Mesenteric fat pad (tissue), 1 donor: ENCODE data around the gene HTR6. TPM values are rescaled to one million over a fixed set of nuclear protein-coding genes. Genes with fewer than 3 reads are reported as not detected.

ENCODE experiments used
- DNase-seq: peaks from one replicate; pipeline ENCODE4 v3.0.0-alpha.2; 2020; ENCODE audit warnings: low spot score
- total RNA-seq: library from RNA; stranded (reverse); fragmentation: NEBNext Ultra II Directional; extraction: Animal tissue kit (Norgen Biotek cat#: 25700); gene quantifications from one replicate; pipeline ENCODE4 v1.2.1, GENCODE V29; 2021
- donor health status: DM: yes; HTN: yes; CAD: no.

The HTR6 gene
- total RNA-seq, 1 donor from 2014 or later = not detected

DNA sequence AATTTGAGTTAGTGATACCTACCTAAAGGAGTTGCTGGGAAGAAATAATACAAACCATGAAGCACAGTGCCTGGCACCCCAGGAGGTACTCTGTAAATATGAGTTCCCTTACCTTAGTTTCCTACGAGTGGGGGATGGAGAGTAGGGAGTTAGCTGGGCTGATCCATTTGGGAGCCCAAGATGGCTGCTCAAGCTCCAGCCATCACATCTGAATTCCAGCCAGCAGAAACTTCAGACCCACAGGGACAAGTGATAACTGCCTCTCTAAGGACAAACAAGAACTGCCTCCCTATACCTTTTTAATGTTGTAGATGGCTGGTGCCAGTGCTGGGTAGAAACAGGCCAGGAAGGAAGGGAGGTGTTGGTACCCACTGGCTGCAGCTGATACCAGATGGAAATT, 22.7 kb downstream of the HTR6 start:
- no peak for DNase-seq

DNA sequence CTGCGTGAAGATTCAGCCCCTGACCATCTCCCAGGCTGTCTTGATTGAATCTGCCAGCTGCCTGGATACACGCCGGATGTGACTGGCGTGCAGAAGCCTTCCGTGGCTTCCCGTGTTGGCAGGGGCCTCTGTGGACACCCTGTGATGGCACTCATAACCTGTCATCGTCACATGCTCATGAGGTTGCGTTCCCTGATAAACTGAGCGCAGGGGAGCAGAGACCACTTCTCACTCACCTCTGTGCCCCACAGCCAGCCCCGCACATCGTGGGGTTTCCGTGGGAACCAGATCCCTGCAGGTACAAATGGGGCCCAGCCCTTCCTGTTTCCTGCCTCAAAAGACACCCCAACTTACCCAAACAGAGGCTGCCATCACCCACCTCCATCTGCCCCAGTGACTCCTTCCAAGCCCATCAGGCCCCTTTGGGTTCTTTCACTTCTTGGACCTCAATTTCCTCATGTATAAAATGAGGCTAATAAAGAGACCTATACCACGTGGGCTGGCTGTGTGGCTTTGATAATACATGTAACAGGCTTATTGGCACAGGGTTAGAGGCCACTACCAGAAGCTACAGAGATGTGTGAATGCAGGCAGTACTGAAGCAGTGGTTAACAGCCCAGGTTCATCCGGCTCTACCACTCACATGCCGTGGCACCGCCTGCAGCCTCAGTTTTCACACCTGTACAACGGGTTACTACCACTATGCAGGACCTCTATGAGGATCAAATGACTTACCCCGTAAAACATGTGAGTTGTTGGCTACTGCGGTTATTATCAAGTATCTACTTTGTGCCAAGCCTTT, 23.6 kb downstream of the HTR6 start:
- no peak for DNase-seq

DNA sequence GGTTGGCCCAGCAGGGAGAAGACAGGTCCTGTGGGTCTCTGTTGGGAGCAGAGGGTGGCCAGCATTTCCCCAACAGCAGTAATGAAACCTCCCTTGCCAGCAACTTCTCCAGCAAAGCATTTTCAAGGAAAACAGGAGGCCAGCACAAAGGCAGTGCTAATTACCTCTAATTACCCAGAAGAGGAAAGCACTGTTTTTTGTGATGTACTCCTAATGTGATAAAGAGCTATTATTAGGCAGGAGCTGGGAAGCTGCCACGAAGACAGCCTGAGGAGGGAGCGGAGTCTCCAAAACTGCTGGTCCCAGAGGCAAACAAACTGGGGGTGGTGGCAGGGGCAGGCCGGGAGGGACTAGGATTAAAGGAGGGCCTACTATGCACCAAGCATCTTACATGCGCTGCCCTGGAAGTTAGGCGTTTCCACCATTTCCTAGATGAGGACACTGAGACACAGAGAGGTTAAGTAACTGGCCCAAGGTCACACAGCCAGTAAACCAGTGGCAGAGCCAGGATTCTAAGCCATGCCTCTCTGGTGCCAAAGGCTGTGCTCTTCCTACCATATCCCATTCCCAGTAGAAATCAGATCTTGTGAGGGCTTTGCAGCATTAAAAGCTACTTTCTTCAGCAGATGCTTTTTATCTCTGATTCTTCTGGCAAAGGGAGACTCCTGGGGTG, 24.5 kb downstream of the HTR6 start:
- DNase-seq = no peak

DNA sequence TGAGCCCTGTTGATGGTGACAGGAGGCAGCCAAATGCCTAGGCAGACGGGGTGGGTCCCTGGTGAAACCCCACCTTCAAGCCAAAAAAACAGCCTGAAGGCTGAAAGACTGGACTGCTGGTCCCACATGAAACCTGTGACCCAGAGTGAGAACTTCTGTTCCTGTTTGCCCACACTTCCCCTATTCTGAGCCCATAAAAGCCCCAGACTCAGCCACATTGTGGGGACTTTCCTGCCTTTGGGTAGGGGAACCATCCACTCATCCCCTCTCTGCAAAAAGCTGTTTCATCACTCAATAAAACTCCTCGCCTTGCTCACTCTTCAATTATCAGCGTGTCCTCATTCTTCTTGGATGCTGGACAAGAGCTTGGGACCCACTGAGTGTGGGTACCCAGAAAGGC, 25.2 kb downstream of the HTR6 start:
- DNase-seq = no peak

GRCh38 chr1:19690342-19690741, 25.7 kb downstream of the HTR6 start:
- DNase-seq = no peak

- DNase-seq = no peak
Observed at GRCh38 chr1:19694298-19694697, 29.6 kb downstream of the HTR6 start.

- DNase-seq = no peak
Observed at GRCh38 chr1:19695772-19696171, 31.1 kb downstream of the HTR6 start.

DNA sequence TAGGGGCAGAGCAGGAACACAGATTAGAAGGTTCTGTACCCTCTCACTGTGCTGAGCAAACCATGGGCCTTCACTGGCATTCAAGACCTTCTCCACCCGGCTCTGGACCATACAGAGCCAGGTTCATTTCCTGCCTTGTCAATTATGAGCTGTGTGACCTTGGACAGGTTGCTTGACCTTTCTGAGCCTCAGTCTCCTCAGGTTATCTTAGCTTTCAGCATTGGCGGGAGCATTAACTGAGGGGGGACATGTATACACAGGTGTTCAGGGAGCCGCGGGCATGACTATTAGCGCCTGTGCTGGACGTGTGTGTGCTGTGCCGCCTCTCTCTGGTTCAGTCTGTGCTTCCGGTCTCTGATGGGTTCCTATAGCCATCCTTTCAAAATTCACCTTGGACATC, 32.1 kb downstream of the HTR6 start:
- DNase-seq = no peak

DNA sequence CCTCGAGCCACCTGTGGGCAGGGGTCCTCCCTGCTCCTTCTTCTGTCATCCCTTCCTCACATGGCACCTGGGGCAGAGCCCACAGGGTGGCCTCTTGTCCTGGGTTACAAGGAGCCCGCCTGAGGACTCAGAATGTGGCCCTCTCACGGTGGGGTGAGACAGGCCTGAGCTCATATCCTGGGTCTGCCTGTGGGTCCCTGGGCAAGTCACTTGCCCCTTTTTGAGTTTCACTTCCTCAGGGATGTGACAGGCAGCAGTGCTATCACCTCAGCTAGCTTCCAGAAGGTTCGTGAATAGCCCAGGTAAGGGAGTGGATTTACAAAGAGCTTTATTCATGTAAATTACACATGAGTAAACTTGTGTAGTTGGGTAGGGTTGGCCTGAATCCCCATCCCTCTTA, 33.5 kb downstream of the HTR6 start:
- DNase-seq = no peak

- no peak for DNase-seq
Observed at GRCh38 chr1:19700079-19700777, 35.6 kb downstream of the HTR6 start.

DNA sequence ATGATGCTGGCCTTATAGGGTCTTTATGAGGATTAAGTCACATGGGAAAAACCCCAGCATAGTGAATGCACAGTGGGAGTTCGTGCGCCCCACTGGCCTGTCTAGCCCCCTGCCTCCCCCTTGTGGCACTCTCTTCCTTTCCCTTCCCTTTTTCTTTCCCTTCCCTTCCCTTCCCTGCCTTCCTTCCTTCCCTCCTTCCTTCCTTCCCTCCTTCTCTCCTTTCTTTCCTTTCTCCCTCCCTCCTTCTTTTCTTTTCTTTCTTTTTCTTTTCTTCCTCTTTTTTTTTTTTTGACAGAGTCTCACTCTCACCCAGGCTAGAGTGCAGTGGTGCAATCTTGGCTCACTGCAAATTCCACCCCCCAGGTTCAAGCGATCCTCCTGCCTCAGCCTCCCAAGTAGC, 38.6 kb downstream of the HTR6 start:
- DNase-seq = no peak

DNA sequence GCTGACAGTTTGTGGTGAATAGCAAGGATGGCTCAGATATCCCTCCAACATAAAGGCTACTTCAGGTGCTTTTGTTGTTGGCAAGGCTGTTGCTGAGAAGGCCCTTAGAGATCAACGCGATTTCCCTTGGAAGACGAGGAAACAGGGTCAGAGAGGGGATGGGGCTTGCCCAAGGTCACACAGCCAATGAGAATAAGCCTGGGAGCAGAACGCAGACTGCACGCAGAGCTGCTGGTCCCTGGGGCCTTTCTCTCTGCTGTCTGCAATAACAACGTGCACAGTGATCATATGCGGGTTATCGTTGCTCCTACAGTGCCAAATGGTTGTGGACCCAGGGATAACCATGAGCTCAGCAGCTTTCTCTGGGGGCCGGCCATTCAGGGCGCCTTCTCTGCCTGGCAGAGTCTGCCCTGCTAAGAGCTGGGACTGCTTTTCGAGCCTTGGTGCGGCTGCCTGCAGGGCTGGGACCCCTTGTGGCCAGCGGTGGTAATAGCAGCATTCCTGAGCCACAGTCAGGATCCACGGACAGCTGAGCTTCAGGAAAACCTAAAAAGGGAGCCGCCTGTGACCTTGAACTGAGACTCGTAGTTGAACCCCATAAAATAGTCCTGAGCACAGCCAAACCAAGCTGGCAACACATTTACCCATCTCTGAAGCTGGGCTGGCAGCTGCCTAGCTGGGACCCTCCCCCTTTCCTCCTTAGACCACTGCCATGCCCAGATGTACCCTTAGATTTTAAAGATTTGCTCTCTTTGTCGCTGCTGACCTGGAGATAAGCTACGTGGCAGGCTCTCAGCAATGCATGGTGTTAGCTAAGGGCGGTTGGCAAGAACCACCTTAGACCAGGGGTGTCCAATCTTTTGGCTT, 39.8 kb downstream of the HTR6 start:
- DNase-seq = no peak

GRCh38 chr1:19705464-19705863, 40.8 kb downstream of the HTR6 start:
- DNase-seq = no peak

DNA sequence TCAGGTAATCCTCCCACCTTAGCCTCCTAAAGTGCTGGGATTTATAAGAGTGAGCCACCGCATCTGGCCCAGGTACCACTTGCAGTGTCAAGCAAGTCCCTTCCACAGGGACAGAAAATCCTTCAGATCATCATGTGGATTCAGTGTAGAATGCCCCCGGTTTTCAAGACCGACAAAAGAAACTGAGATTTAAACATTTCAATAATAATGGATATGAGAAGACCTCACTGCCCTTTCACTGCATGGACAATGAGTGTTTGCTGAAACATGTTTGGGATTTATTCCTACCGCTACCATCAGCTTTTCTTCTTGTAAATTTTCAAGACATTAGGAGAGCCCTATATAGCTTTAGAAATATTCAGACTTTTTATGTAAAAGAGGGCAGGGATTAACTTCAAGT, 41.5 kb downstream of the HTR6 start:
- no peak for DNase-seq

- no peak for DNase-seq
Observed at GRCh38 chr1:19708567-19709110, 44.0 kb downstream of the HTR6 start.

DNA sequence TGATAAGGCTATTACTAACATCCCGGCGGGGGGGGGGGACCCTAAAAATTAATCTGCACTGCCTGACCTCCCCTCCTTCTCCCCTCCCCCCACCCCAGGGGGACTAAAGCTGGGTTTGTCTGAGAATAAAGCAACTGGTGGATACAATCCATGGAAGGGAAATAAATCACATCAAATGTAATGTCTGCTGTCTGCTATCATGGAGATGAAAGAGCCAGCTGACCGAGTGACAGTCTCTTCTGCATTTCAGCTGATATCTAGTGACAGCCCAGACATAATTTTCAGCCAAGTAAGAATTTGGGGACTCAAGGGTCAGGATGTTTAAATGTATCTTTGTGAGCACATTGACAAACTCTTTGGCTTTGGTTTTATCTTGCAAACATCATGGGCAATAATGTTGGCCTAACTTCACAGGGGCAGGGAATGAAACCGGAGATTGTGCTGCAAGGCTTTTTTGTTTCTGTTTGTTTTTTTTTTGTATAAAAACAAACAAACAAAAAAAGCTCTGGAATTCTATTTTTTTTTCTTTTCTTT, 44.7 kb downstream of the HTR6 start:
- DNase-seq = no peak

DNA sequence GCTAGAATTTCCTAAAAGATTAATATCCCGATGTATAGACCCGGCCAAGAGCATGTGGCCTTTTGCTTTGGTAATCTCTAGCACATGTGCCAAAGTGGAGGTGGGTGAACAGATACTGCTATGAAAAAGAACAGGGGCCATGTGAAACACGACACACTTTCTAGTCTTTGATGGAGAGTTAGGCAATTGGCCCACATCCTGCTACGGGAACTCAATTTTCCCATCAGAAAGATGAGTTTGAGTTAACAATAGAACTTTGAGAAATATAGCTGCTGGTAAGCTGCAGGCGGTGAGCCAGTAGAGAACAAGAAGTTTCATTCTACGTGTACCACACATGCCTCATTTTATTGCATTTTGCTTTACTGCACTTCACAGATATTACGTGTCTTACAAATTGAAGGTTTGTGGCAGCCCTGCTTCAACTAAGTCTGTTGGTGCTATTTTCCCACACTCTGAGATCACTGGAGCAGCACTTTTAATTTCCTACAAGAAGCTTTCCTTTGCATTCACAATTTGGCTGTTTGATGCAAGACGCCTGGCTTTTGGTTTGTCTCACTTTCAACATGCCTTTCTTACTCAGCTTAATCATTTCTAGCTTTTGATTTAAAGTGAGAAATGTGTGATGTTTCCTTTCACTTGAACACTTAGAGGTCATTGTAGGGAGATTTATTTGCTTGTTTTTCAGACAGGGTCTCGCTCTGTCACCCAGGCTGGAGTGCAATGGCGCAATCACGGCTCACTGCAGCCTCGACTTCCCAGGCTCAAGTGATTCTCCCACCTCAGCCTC, 46.3 kb downstream of the HTR6 start:
- DNase-seq = no peak

DNA sequence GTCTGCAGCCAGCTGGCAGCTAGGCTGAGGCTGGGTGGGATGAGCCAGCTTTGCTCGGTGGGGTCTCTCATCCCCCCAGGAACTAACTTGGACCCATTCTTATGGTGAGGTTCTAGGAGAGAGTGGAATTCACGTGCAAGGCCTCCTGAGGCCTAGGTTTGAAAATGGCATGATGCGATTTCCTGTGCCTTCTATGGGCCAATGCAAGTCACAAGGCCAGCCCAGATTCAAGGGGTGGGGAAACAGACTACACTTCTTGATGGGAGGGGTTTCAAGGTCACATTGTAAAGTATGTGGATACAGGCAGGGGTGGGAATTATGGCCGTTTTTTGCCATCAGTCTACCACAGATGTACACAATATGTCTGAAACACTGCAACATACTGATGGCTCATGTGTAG, 48.3 kb downstream of the HTR6 start:
- DNase-seq = no peak

- no peak for DNase-seq
Observed at GRCh38 chr1:19715334-19716203, 50.9 kb downstream of the HTR6 start.
